Activated CD4-positive, CD25-positive, alpha-beta regulatory T cell (primary cell): Measurements from ENCODE around the gene ARHGEF16.

ENCODE experiments used
- DNase-seq, 4 experiments: peaks; one replicate each; lab custom pipeline; 2025; lab: John Stamatoyannopoulos, UW

Gene ARHGEF16

GRCh38 chr1:3468236-3469103, 14.0 kb downstream of the ARHGEF16 start:
- DNase-seq = no peak

- no peak for DNase-seq
These were observed 14.8 kb downstream of the ARHGEF16 start for GRCh38 chr1:3469104-3469848.

GRCh38 chr1:3469849-3470649, 15.6 kb downstream of the ARHGEF16 start:
- no peak for DNase-seq

- DNase-seq = no peak
These were observed 16.3 kb downstream of the ARHGEF16 start for GRCh38 chr1:3470650-3471355.

- DNase-seq = no peak
These were observed 17.1 kb downstream of the ARHGEF16 start for GRCh38 chr1:3471356-3472087.

- no peak for DNase-seq
These were observed 17.8 kb downstream of the ARHGEF16 start for GRCh38 chr1:3472088-3472850.

- DNase-seq = no peak
These were observed 18.4 kb downstream of the ARHGEF16 start for GRCh38 chr1:3472906-3473305.

GRCh38 chr1:3473381-3473844, 18.9 kb downstream of the ARHGEF16 start:
- no peak for DNase-seq

- no peak for DNase-seq
These were observed 19.6 kb downstream of the ARHGEF16 start for GRCh38 chr1:3474016-3474415.

GRCh38 chr1:3474421-3474820, 20.0 kb downstream of the ARHGEF16 start:
- DNase-seq = no peak

GRCh38 chr1:3475839-3476573, 21.5 kb downstream of the ARHGEF16 start:
- no peak for DNase-seq

GRCh38 chr1:3476666-3477065, 22.2 kb downstream of the ARHGEF16 start:
- DNase-seq = no peak

GRCh38 chr1:3477241-3477995, 23.0 kb downstream of the ARHGEF16 start:
- DNase-seq = peak in 1 of 4 experiments; percentile 9

- no peak for DNase-seq
These were observed 23.7 kb downstream of the ARHGEF16 start for GRCh38 chr1:3478187-3478586.

- no peak for DNase-seq
These were observed 25.3 kb downstream of the ARHGEF16 start for GRCh38 chr1:3479511-3480368.

- no peak for DNase-seq
These were observed 25.9 kb downstream of the ARHGEF16 start for GRCh38 chr1:3480369-3480719.

GRCh38 chr1:3481046-3481445, 26.6 kb downstream of the ARHGEF16 start:
- no peak for DNase-seq
